ENCODE results near the gene PTPRD. TPM values are rescaled to one million over a fixed set of nuclear protein-coding genes. Genes with fewer than 3 reads are reported as not detected.

PTPRD gene
- total RNA-seq, 1 experiment from 2014 or later = not detected

DNA sequence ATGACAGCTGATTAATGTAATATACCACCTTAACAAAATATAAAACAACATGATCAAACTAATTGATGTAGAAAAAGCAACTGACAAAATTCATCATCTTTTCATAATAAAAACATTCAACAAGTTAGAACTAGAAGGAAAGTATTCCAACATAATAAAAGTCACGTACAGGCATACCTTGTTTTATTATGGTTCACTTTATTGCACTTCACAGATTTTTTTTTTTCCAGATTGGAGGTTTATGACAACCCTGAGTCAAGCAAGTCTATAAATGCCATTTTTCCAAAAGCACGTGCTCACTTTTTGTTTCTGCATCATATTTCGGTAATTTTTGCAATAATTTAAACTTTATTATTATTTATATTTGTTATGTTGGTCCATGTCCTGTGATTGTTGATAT lies 1120.3 kb downstream of the PTPRD start:
- BruUV-seq (replicated peaks) = no TSS peak
- Histone ChIP-seq H3K27ac (ENCODE audit: low read length) (no peak overlapping the region), H3K4me1 (ENCODE audit: control insufficient read depth, insufficient read depth, low read length) (no peaks in the 10 kb centered on the region), H3K36me3 (ENCODE audit: control insufficient read depth, insufficient read depth, low read length) (no peaks in the 10 kb centered on the region), H3K4me3 (ENCODE audit: low read depth in 2 of 2, low read length in 2 of 2) (no peak overlapping the region), H3K9me3 (ENCODE audit: control insufficient read depth, insufficient read depth, low read depth, low read length) (no peaks in the 10 kb centered on the region), H3K27me3 (ENCODE audit: control insufficient read depth, insufficient read depth, low read length) (no peaks in the 10 kb centered on the region)
- DNase-seq (ENCODE audit: low read depth, low spot score) (no peak), ATAC-seq (no peak)
- intact Hi-C loops (cut with micrococcal nuclease; ENCODE audit: unreplicated experiment) (no loop called here), in situ Hi-C loops (cut with HindIII; ENCODE audit: low pct_unique_long_range_greater_than_20kb, low sequenced_read_pairs) (no loop called here)
- TF ChIP-seq POLR2AphosphoS5 (IDR thresholded peaks at IDR 0.05; ENCODE audit: low read depth, low read length) (no peak), SIN3A (IDR thresholded peaks at IDR 0.05; ENCODE audit: borderline replicate concordance, insufficient read depth, low read depth, low read length) (no peak), TCF7L2 (IDR thresholded peaks at IDR 0.05; ENCODE audit: low read depth, low read length) (no peak)
- TF ChIP-seq, protein P1, sequence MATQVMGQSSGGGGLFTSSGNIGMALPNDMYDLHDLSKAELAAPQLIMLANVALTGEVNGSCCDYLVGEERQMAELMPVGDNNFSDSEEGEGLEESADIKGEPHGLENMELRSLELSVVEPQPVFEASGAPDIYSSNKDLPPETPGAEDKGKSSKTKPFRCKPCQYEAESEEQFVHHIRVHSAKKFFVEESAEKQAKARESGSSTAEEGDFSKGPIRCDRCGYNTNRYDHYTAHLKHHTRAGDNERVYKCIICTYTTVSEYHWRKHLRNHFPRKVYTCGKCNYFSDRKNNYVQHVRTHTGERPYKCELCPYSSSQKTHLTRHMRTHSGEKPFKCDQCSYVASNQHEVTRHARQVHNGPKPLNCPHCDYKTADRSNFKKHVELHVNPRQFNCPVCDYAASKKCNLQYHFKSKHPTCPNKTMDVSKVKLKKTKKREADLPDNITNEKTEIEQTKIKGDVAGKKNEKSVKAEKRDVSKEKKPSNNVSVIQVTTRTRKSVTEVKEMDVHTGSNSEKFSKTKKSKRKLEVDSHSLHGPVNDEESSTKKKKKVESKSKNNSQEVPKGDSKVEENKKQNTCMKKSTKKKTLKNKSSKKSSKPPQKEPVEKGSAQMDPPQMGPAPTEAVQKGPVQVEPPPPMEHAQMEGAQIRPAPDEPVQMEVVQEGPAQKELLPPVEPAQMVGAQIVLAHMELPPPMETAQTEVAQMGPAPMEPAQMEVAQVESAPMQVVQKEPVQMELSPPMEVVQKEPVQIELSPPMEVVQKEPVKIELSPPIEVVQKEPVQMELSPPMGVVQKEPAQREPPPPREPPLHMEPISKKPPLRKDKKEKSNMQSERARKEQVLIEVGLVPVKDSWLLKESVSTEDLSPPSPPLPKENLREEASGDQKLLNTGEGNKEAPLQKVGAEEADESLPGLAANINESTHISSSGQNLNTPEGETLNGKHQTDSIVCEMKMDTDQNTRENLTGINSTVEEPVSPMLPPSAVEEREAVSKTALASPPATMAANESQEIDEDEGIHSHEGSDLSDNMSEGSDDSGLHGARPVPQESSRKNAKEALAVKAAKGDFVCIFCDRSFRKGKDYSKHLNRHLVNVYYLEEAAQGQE (IDR thresholded peaks at IDR 0.05; ENCODE audit: insufficient read depth in 1 of 2, low read depth in 2 of 2, low read length in 1 of 2) = no peak
- TF ChIP-seq, protein P2, sequence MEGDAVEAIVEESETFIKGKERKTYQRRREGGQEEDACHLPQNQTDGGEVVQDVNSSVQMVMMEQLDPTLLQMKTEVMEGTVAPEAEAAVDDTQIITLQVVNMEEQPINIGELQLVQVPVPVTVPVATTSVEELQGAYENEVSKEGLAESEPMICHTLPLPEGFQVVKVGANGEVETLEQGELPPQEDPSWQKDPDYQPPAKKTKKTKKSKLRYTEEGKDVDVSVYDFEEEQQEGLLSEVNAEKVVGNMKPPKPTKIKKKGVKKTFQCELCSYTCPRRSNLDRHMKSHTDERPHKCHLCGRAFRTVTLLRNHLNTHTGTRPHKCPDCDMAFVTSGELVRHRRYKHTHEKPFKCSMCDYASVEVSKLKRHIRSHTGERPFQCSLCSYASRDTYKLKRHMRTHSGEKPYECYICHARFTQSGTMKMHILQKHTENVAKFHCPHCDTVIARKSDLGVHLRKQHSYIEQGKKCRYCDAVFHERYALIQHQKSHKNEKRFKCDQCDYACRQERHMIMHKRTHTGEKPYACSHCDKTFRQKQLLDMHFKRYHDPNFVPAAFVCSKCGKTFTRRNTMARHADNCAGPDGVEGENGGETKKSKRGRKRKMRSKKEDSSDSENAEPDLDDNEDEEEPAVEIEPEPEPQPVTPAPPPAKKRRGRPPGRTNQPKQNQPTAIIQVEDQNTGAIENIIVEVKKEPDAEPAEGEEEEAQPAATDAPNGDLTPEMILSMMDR (IDR thresholded peaks at IDR 0.05) = no peak
- ChIA-PET POLR2A (no interaction called here), CTCF (no interaction called here)

DNA sequence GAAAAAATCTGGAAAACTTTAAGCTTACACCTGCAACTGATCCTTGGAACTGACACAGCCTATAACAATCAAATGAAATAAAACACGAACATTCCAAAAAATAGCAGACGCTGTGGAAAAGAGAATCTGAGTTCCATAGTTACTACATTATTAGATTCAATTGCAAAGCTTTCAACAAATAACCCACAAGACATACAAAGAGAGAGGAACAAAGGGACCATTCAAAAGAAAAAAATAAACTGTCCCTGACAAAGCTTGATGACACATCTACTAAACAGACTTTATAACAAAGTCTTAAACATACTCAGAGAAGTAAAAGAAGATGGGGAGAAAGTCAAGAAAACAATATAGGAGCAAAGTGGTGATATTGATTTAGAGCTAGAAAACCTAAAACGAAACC lies 1123.6 kb downstream of the PTPRD start:
- H3K27me3 ChIP-seq (ENCODE audit: control insufficient read depth, insufficient read depth, low read length) = no peaks in the 10 kb centered on the region
- no peaks in the 10 kb centered on the region for H3K36me3 ChIP-seq (ENCODE audit: control insufficient read depth, insufficient read depth, low read length)
- ChIA-PET CTCF (no interaction called here), POLR2A (no interaction called here)
- no peak overlapping the region for H3K4me3 ChIP-seq (ENCODE audit: low read depth in 2 of 2, low read length in 2 of 2)
- BruUV-seq (replicated peaks) = no TSS peak
- intact Hi-C loops (cut with micrococcal nuclease; ENCODE audit: unreplicated experiment) = no loop called here
- ATAC-seq (no peak), DNase-seq (ENCODE audit: low read depth, low spot score) (no peak)
- TF ChIP-seq, protein P1 (IDR thresholded peaks at IDR 0.05; ENCODE audit: insufficient read depth in 1 of 2, low read depth in 2 of 2, low read length in 1 of 2) = no peak
- TF ChIP-seq, protein P2 (IDR thresholded peaks at IDR 0.05) = no peak
- TF ChIP-seq TCF7L2 (IDR thresholded peaks at IDR 0.05; ENCODE audit: low read depth, low read length) (no peak), POLR2AphosphoS5 (IDR thresholded peaks at IDR 0.05; ENCODE audit: low read depth, low read length) (no peak), SIN3A (IDR thresholded peaks at IDR 0.05; ENCODE audit: borderline replicate concordance, insufficient read depth, low read depth, low read length) (no peak)
- in situ Hi-C loops (cut with HindIII; ENCODE audit: low pct_unique_long_range_greater_than_20kb, low sequenced_read_pairs) = no loop called here
- H3K9me3 ChIP-seq (ENCODE audit: control insufficient read depth, insufficient read depth, low read depth, low read length) = no peaks in the 10 kb centered on the region
- no peak overlapping the region for H3K27ac ChIP-seq (ENCODE audit: low read length)
- no peaks in the 10 kb centered on the region for H3K4me1 ChIP-seq (ENCODE audit: control insufficient read depth, insufficient read depth, low read length)
